ENCODE results near the gene KCNK15.

DNA sequence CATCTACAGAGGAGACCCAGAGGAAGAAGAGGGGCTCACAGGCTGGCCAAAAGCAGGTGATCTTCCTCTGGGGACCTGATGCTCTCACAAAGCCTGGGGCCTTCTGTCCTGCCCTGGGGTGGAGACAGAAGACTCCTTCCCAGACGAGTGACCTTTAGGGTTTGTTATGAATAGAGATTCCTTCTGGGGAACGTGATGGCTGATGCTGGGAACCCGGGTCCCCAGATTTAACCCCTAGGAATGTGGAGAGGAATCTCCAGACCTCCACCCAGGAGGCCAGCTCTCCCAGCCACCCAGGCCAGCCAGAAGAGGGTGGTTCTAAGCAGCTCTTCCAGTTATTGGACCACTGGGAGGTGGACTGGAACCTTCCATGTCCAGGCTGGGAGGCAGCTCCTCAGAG is 47.3 kb upstream of the KCNK15 start:
- TF ChIP-seq, protein P1, sequence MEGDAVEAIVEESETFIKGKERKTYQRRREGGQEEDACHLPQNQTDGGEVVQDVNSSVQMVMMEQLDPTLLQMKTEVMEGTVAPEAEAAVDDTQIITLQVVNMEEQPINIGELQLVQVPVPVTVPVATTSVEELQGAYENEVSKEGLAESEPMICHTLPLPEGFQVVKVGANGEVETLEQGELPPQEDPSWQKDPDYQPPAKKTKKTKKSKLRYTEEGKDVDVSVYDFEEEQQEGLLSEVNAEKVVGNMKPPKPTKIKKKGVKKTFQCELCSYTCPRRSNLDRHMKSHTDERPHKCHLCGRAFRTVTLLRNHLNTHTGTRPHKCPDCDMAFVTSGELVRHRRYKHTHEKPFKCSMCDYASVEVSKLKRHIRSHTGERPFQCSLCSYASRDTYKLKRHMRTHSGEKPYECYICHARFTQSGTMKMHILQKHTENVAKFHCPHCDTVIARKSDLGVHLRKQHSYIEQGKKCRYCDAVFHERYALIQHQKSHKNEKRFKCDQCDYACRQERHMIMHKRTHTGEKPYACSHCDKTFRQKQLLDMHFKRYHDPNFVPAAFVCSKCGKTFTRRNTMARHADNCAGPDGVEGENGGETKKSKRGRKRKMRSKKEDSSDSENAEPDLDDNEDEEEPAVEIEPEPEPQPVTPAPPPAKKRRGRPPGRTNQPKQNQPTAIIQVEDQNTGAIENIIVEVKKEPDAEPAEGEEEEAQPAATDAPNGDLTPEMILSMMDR (IDR thresholded peaks at IDR 0.05) = no peak
- no peak for TF ChIP-seq EP300 (IDR thresholded peaks at IDR 0.05)
- TF ChIP-seq POLR2A (IDR thresholded peaks at IDR 0.05) = no peak
